ENCODE results near the gene NIPBL. TPM values are rescaled to one million over a fixed set of nuclear protein-coding genes. Genes with fewer than 3 reads are reported as not detected.

NIPBL gene
- total RNA-seq, 1 experiment from 2014 or later = 48.3 TPM

GRCh38 chr5:36982146-36982545, 105.6 kb downstream of the NIPBL start:
- Mint-ChIP-seq H3K27me3 (ENCODE audit: low read depth) (no peaks in the 10 kb centered on the region), H3K4me3 (no peak overlapping the region), H3K36me3 (peaks cover 18% of the 10 kb centered on the region), H3K27ac (no peak overlapping the region), H3K4me1 (peaks cover 9% of the 10 kb centered on the region; the same call in 1 of the 2 replicates), H3K9me3 (no peaks in the 10 kb centered on the region)
- no peak for DNase-seq (ENCODE audit: low spot score)
- no peak for ATAC-seq
- TF ChIP-seq ZNF425 (CRISPR knock-in tag; conservative IDR thresholded peaks at IDR 0.05) (no peak), HMGA2 (CRISPR knock-in tag; IDR thresholded peaks at IDR 0.05) (no peak)
- TF ChIP-seq, protein P1, sequence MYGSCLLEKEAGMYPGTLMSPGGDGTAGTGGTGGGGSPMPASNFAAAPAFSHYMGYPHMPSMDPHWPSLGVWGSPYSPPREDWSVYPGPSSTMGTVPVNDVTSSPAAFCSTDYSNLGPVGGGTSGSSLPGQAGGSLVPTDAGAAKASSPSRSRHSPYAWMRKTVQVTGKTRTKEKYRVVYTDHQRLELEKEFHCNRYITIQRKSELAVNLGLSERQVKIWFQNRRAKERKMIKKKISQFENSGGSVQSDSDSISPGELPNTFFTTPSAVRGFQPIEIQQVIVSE (CRISPR knock-in tag; IDR thresholded peaks at IDR 0.05; ENCODE audit: borderline replicate concordance) = no peak
- ChIA-PET CTCF (no interaction called here), POLR2A (no interaction called here)

DNA sequence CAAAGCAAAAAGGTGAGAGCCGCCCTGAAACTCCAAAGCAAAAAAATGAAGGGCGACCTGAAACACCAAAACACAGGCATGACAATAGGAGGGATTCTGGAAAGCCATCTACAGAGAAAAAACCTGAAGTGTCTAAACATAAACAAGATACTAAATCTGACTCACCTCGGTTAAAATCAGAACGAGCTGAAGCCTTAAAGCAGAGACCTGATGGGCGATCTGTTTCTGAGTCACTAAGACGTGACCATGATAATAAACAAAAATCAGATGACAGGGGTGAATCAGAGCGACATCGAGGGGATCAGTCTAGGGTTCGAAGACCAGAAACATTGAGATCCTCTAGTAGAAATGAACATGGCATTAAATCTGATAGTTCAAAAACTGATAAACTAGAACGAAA, 108.8 kb downstream of the NIPBL start:
- CTCF ChIA-PET = no interaction called here
- peaks cover 9% of the 10 kb centered on the region; the same call in 1 of the 2 replicates for H3K4me1 Mint-ChIP-seq
- DNase-seq (ENCODE audit: low spot score) (no peak), ATAC-seq (no peak)
- no peaks in the 10 kb centered on the region for H3K27me3 Mint-ChIP-seq (ENCODE audit: low read depth)
- H3K9me3 Mint-ChIP-seq = no peaks in the 10 kb centered on the region
- no peak overlapping the region for H3K4me3 Mint-ChIP-seq
- peak overlapping the region; percentile 7 for H3K27ac Mint-ChIP-seq
- H3K36me3 Mint-ChIP-seq = peaks cover 12% of the 10 kb centered on the region
- POLR2A ChIA-PET = interaction anchor here (0.5 kb wide), 1 partner anchor 234 kb away, joined by 5 read pairs; no protein-coding TSS in a partner anchor
- no peak for TF ChIP-seq SOX15 (CRISPR knock-in tag; IDR thresholded peaks at IDR 0.05)
- TF ChIP-seq, protein P2, sequence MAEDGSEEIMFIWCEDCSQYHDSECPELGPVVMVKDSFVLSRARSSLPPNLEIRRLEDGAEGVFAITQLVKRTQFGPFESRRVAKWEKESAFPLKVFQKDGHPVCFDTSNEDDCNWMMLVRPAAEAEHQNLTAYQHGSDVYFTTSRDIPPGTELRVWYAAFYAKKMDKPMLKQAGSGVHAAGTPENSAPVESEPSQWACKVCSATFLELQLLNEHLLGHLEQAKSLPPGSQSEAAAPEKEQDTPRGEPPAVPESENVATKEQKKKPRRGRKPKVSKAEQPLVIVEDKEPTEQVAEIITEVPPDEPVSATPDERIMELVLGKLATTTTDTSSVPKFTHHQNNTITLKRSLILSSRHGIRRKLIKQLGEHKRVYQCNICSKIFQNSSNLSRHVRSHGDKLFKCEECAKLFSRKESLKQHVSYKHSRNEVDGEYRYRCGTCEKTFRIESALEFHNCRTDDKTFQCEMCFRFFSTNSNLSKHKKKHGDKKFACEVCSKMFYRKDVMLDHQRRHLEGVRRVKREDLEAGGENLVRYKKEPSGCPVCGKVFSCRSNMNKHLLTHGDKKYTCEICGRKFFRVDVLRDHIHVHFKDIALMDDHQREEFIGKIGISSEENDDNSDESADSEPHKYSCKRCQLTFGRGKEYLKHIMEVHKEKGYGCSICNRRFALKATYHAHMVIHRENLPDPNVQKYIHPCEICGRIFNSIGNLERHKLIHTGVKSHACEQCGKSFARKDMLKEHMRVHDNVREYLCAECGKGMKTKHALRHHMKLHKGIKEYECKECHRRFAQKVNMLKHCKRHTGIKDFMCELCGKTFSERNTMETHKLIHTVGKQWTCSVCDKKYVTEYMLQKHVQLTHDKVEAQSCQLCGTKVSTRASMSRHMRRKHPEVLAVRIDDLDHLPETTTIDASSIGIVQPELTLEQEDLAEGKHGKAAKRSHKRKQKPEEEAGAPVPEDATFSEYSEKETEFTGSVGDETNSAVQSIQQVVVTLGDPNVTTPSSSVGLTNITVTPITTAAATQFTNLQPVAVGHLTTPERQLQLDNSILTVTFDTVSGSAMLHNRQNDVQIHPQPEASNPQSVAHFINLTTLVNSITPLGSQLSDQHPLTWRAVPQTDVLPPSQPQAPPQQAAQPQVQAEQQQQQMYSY (CRISPR knock-in tag; IDR thresholded peaks at IDR 0.05) = no peak
- TF ChIP-seq AR (CRISPR knock-in tag; IDR thresholded peaks at IDR 0.05) = no peak
- TF ChIP-seq GABPB1 (CRISPR knock-in tag; IDR thresholded peaks at IDR 0.05) = no peak
- TF ChIP-seq ZNF416 (CRISPR knock-in tag; IDR thresholded peaks at IDR 0.05) = no peak
- no peak for TF ChIP-seq FOXP4 (CRISPR knock-in tag; IDR thresholded peaks at IDR 0.05)
- TF ChIP-seq ZNF232 (CRISPR knock-in tag; IDR thresholded peaks at IDR 0.05) = no peak
- no peak for TF ChIP-seq ZNF317 (CRISPR knock-in tag; IDR thresholded peaks at IDR 0.05; ENCODE audit: borderline replicate concordance, low read depth)
- TF ChIP-seq ZNF281 (CRISPR knock-in tag; IDR thresholded peaks at IDR 0.05) = no peak
- no peak for TF ChIP-seq CREB1 (CRISPR knock-in tag; IDR thresholded peaks at IDR 0.05)
- no peak for TF ChIP-seq STAT6 (CRISPR knock-in tag; conservative IDR thresholded peaks at IDR 0.05; ENCODE audit: low read depth)
- no peak for TF ChIP-seq SMAD4 (CRISPR knock-in tag; IDR thresholded peaks at IDR 0.05)
- no peak for TF ChIP-seq ZNF138 (CRISPR knock-in tag; conservative IDR thresholded peaks at IDR 0.05)
- no peak for TF ChIP-seq CREM (CRISPR knock-in tag; IDR thresholded peaks at IDR 0.05)

All from WTC11 (cell line).